GM12865 (cell line): ENCODE results near the gene MXI1.
"Not testable (repeated sequence)": the region's sequence is repeated elsewhere in the genome, so short reads cannot be mapped to it uniquely, and the experiment has no call there.

ENCODE experiments used
- DNase-seq: peaks from one replicate; pipeline ENCODE4 v3.0.0; 2010; ENCODE audit warnings: low read depth
- H3K4me3 ChIP-seq: 2 replicates; pipeline ENCODE4 v1.5.1; 2011; ENCODE audit warnings: mild to moderate bottlenecking, low read depth, low read length, control low read depth
- TF ChIP-seq, protein P1 (sequence below): IDR thresholded peaks from 2 replicates; pipeline ENCODE4 v1.5.1; 2011; ENCODE audit warnings: low read length, control low read depth, low read depth, inconsistent platforms; ENCODE audit not compliant: insufficient read depth; ENCODE audit errors: missing control alignments

Gene MXI1

DNA sequence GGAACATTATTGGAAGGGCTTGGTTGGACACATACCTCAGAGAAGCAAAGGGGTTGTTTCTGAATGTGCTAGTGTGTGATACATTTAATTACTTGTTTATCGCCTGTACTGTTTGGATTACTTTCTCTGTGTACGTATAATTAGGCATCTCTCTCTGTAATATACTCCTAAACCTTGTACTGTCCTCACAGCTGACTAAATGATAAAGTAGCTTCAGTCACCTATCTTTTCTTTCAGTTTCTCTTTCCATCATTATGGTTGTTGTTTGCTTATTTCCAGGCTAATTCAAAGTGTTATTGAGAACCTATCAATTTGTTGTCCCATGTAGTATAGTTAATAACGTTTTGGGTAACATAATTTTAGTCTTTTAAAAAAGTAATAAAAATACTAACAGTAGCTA is 34.0 kb downstream of the MXI1 start:
- TF ChIP-seq, protein P1, sequence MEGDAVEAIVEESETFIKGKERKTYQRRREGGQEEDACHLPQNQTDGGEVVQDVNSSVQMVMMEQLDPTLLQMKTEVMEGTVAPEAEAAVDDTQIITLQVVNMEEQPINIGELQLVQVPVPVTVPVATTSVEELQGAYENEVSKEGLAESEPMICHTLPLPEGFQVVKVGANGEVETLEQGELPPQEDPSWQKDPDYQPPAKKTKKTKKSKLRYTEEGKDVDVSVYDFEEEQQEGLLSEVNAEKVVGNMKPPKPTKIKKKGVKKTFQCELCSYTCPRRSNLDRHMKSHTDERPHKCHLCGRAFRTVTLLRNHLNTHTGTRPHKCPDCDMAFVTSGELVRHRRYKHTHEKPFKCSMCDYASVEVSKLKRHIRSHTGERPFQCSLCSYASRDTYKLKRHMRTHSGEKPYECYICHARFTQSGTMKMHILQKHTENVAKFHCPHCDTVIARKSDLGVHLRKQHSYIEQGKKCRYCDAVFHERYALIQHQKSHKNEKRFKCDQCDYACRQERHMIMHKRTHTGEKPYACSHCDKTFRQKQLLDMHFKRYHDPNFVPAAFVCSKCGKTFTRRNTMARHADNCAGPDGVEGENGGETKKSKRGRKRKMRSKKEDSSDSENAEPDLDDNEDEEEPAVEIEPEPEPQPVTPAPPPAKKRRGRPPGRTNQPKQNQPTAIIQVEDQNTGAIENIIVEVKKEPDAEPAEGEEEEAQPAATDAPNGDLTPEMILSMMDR: no peak
- no peak for DNase-seq
- H3K4me3 ChIP-seq: no peak overlapping the region

DNA sequence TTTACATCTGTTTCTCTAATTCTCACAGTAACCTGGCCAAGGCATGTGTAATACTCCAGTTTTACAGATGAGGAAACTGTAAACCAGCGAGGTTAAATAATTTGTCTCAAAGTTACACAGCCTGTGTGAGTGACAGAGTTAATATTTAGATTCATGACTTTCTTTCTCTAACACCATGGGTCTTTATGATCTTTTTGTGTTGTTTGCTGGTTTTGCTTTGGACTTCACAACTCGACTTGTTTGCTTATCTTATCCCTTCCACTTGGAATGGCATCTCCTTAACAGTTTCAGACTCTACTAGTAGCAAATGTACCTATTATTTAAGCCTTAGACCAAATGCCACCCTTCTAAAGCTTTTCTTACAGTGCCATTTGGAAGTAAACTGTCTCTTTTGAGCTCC is 34.4 kb downstream of the MXI1 start:
- TF ChIP-seq, protein P1: no peak
- no peak overlapping the region for H3K4me3 ChIP-seq
- no peak for DNase-seq

DNA sequence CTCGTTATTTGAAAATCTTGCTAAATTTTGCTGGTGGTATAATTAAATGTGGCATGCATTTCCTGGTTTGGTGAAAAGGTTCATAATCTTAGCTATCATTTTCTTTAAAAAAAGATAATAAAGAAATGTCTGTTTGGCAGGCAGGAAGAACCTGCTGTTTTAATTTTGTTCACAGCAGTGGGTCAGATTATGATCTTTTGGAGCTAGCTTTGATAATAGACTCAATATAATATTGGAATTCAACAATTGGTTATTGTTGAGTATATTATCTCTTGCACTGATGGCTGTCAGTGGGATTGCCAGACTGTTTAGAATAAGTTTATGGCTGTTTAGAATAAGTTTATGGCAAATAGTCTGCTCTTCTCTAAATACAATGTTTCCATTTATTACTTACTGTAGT is 35.1 kb downstream of the MXI1 start:
- no peak for DNase-seq
- TF ChIP-seq, protein P1: no peak
- H3K4me3 ChIP-seq: no peak overlapping the region

DNA sequence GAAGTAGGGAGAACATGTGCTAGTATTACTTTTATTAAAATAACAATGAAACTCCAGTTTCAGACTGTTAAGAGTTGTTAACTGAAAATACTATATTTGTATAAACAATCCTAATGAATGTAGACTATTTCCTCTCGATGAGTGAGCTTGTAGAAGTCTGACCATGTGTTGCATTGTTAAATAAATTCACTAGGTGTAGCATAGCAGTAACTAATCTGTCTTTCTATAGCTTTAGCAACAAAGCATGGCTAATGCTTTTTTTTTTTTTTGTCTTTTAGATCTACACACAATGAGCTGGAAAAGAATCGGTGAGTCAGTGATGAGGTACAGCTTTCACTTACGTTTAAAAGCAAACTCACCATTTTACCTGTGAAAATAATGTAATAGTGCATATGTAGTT is 37.1 kb downstream of the MXI1 start:
- DNase-seq: no peak
- H3K4me3 ChIP-seq: no peak overlapping the region
- TF ChIP-seq, protein P1: no peak

DNA sequence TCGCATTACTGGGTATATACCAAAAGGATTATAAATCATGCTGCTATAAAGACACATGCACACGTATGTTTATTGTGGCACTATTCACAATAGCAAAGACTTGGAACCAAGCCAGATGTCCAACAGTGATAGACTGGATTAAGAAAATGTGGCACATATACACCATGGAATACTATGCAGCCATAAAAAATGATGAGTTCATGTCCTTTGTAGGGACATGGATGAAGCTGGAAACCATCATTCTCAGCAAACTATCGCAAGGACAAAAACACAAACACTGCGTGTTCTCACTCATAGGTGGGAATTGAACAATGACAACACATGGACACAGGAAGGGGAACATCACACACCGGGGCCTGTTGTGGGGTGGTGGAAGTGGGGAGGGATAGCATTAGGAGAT is 40.4 kb downstream of the MXI1 start:
- H3K4me3 ChIP-seq, DNase-seq: not testable (repeated sequence)

DNA sequence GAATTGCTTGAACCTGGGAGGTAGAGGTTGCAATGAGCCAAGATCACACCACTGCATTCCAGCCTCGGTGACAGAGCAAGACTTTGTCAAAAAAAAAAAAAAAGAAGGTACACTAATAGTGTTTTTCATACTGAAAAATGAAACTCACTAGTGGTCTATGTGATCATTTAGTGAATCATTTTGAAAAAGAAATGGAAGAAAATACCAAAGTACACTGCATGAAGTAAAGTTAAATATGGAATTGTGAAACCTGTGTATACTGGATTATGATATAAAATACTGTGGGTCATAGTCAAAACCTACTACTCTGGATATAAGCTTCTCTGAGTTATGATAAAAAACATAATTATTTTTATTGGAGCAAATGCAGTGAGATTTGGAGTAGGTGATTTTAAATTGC is 42.1 kb downstream of the MXI1 start:
- not testable (repeated sequence) for DNase-seq

DNA sequence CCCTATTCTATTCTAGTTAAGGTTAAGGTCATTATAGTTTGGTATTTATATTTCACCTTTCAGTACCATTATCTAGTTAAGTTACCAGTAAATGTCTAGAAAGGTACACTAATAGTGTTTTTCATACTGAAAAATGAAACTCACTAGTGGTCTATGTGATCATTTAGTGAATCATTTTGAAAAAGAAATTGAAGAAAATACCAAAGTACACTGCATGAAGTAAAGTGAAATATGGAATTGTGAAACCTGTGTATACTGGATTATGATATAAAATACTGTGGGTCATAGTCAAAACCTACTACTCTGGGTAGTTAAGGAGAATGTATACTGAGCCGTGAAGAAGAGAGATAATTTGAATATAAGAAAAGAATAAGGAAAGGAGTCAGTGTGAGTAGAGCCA is 44.0 kb downstream of the MXI1 start:
- DNase-seq: peak; percentile 30
- H3K4me3 ChIP-seq: not testable (repeated sequence)

More for the DNA sequence above, 42.1 kb downstream of the MXI1 start:
- not testable (repeated sequence) for H3K4me3 ChIP-seq

DNA sequence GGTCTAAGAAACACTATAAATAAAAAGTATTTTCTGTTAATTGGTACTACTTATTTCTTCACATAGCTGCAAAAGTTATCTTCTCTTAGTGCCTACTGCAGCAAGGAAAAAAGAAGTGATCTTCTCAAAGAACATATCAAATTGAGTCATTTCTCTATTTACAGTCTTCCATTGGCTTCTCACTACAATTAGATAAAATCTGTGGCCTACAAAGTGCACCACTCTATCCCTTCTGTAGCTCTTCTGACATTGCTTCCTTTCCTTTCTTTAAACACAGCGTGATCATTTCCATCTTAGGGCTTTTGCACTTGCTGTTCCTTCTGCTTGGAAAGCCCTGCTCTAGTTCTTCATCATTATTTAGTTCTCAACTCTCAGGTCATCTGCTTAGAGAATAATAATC is 44.7 kb downstream of the MXI1 start:
- H3K4me3 ChIP-seq: no peak overlapping the region
- TF ChIP-seq, protein P1: no peak

DNA sequence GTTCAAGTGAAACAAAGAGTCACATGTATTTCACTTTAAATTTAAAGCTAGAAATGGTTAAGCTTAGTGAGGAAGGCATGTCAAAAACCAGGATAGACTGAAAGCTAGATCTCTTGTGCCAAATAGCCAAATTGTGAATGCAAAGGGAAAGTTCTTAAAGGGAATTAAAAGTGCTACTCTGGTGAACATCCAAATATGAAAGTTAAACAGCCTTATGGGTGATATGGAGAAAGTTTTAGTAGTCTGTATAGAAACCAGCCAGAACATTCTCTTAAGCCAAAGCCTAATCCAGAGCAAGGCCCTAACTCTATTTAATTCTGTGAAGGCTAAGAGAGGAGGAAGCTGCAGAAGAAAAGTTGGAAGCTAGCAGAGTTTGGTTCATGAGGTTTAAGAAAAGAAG is 47.1 kb downstream of the MXI1 start:
- no peak for DNase-seq
- no peak overlapping the region for H3K4me3 ChIP-seq
- TF ChIP-seq, protein P1: no peak

More for the DNA sequence above, 44.7 kb downstream of the MXI1 start:
- DNase-seq: no peak
